Measurements from ENCODE around the gene FAM156A.
"Not testable (repeated sequence)": the region's sequence is repeated elsewhere in the genome, so short reads cannot be mapped to it uniquely, and the experiment has no call there.

The FAM156A gene

GRCh38 chrX:52933213-52933612 is 25.1 kb downstream of the FAM156A start:
- no peak overlapping the region for H3K9ac ChIP-seq (ENCODE audit: low read depth, low read length, poor library complexity)
- H3K4ac ChIP-seq (ENCODE audit: low read length) = no peak overlapping the region
- H2BK5ac ChIP-seq (ENCODE audit: low read length) = no peak overlapping the region
- no peaks in the 10 kb centered on the region for H3K79me1 ChIP-seq (ENCODE audit: low read depth, low read length)
- H3K27me3 ChIP-seq (ENCODE audit: control insufficient read depth in 3 of 3, insufficient read depth in 3 of 3, low read depth in 1 of 3, low read length in 3 of 3) = no peaks in the 10 kb centered on the region
- no peak overlapping the region for H3K4me3 ChIP-seq (ENCODE audit: low read length in 2 of 2)
- no peak overlapping the region for H3K4me2 ChIP-seq (ENCODE audit: insufficient read depth, low read length, poor library complexity, severe bottlenecking)
- WGBS, 2 donors (ENCODE audit: extremely low coverage in 2 of 2, insufficient read length in 2 of 2, insufficient replicate concordance in 1 of 2) = no CpG with 5 or more reads among the region's 2 CpGs
- no peak overlapping the region for H3K18ac ChIP-seq (ENCODE audit: low read length)
- H2BK15ac ChIP-seq (ENCODE audit: low read length) = no peak overlapping the region
- no peak for DNase-seq (ENCODE audit: low spot score)
- no peak overlapping the region for H3K14ac ChIP-seq (ENCODE audit: low read length)
- H2AK5ac ChIP-seq (ENCODE audit: low read depth, low read length) = no peak overlapping the region
- no peaks in the 10 kb centered on the region for H3K4me1 ChIP-seq (ENCODE audit: control insufficient read depth in 2 of 2, insufficient read depth in 1 of 2, low read depth in 1 of 2, low read length in 2 of 2)
- H3K9me3 ChIP-seq (replicated peaks in 1 of 2; ENCODE audit: control insufficient read depth in 2 of 2, insufficient read depth in 1 of 2, low read depth in 1 of 2, low read length in 2 of 2) = no peaks in the 10 kb centered on the region
- H2BK120ac ChIP-seq (ENCODE audit: low read depth, low read length) = no peak overlapping the region
- no peaks in the 10 kb centered on the region for H3K36me3 ChIP-seq (replicated peaks in 1 of 2; ENCODE audit: control insufficient read depth in 2 of 2, insufficient read depth in 2 of 2, low read length in 2 of 2)
- no peak overlapping the region for H3K27ac ChIP-seq (replicated peaks; ENCODE audit: low read length)
- no peak overlapping the region for H2AFZ ChIP-seq (ENCODE audit: low read length)
- no peak overlapping the region for H2BK12ac ChIP-seq (ENCODE audit: low read length)
- H4K91ac ChIP-seq (ENCODE audit: low read depth, low read length, poor library complexity) = no peak overlapping the region
- no peak overlapping the region for H3K23ac ChIP-seq (ENCODE audit: low read depth, low read length, poor library complexity)
- H4K8ac ChIP-seq (ENCODE audit: low read depth, low read length) = no peak overlapping the region

- H2BK12ac ChIP-seq (ENCODE audit: low read length); H3K9me3 ChIP-seq (replicated peaks in 1 of 2; ENCODE audit: control insufficient read depth in 2 of 2, insufficient read depth in 1 of 2, low read depth in 1 of 2, low read length in 2 of 2); H3K4me2 ChIP-seq (ENCODE audit: insufficient read depth, low read length, poor library complexity, severe bottlenecking); H2AK5ac ChIP-seq (ENCODE audit: low read depth, low read length); H3K14ac ChIP-seq (ENCODE audit: low read length); H2BK15ac ChIP-seq (ENCODE audit: low read length); H3K4me1 ChIP-seq (ENCODE audit: control insufficient read depth in 2 of 2, insufficient read depth in 1 of 2, low read depth in 1 of 2, low read length in 2 of 2); H4K8ac ChIP-seq (ENCODE audit: low read depth, low read length); H3K79me1 ChIP-seq (ENCODE audit: low read depth, low read length); H2AFZ ChIP-seq (ENCODE audit: low read length); H2BK120ac ChIP-seq (ENCODE audit: low read depth, low read length); H3K18ac ChIP-seq (ENCODE audit: low read length); H3K36me3 ChIP-seq (replicated peaks in 1 of 2; ENCODE audit: control insufficient read depth in 2 of 2, insufficient read depth in 2 of 2, low read length in 2 of 2); H3K9ac ChIP-seq (ENCODE audit: low read depth, low read length, poor library complexity); H3K4me3 ChIP-seq (ENCODE audit: low read length in 2 of 2); H3K27me3 ChIP-seq (ENCODE audit: control insufficient read depth in 3 of 3, insufficient read depth in 3 of 3, low read depth in 1 of 3, low read length in 3 of 3); DNase-seq (ENCODE audit: low spot score); H3K23ac ChIP-seq (ENCODE audit: low read depth, low read length, poor library complexity); H3K27ac ChIP-seq (replicated peaks; ENCODE audit: low read length); H3K4ac ChIP-seq (ENCODE audit: low read length); H2BK5ac ChIP-seq (ENCODE audit: low read length); H4K91ac ChIP-seq (ENCODE audit: low read depth, low read length, poor library complexity): not testable (repeated sequence)
- no CpG with 5 or more reads among the region's 6 CpGs for WGBS, 2 donors (ENCODE audit: extremely low coverage in 2 of 2, insufficient read length in 2 of 2, insufficient replicate concordance in 1 of 2)
Observed at GRCh38 chrX:52930214-52930613, 28.1 kb downstream of the FAM156A start.

GRCh38 chrX:52923781-52924241 is 34.5 kb downstream of the FAM156A start:
- Histone ChIP-seq H4K8ac (ENCODE audit: low read depth, low read length) (no peak overlapping the region), H3K4me3 (ENCODE audit: low read length in 2 of 2) (no peak overlapping the region), H3K27me3 (ENCODE audit: control insufficient read depth in 3 of 3, insufficient read depth in 3 of 3, low read depth in 1 of 3, low read length in 3 of 3) (no peaks in the 10 kb centered on the region), H3K79me1 (ENCODE audit: low read depth, low read length) (no peaks in the 10 kb centered on the region), H2BK15ac (ENCODE audit: low read length) (no peak overlapping the region), H3K9ac (ENCODE audit: low read depth, low read length, poor library complexity) (no peak overlapping the region), H3K4ac (ENCODE audit: low read length) (no peak overlapping the region), H3K9me3 (replicated peaks in 1 of 2; ENCODE audit: control insufficient read depth in 2 of 2, insufficient read depth in 1 of 2, low read depth in 1 of 2, low read length in 2 of 2) (no peaks in the 10 kb centered on the region), H2AFZ (ENCODE audit: low read length) (peak overlapping the region; percentile 11), H3K18ac (ENCODE audit: low read length) (no peak overlapping the region), H3K27ac (replicated peaks; ENCODE audit: low read length) (no peak overlapping the region), H2AK5ac (ENCODE audit: low read depth, low read length) (no peak overlapping the region), H3K4me1 (ENCODE audit: control insufficient read depth in 2 of 2, insufficient read depth in 1 of 2, low read depth in 1 of 2, low read length in 2 of 2) (peaks cover 3 to 4% of the 10 kb centered on the region in 2 donors), H2BK120ac (ENCODE audit: low read depth, low read length) (no peak overlapping the region), H4K91ac (ENCODE audit: low read depth, low read length, poor library complexity) (no peak overlapping the region), H3K36me3 (replicated peaks in 1 of 2; ENCODE audit: control insufficient read depth in 2 of 2, insufficient read depth in 2 of 2, low read length in 2 of 2) (no peaks in the 10 kb centered on the region), H3K23ac (ENCODE audit: low read depth, low read length, poor library complexity) (no peak overlapping the region), H2BK12ac (ENCODE audit: low read length) (no peak overlapping the region), H3K14ac (ENCODE audit: low read length) (no peak overlapping the region), H2BK5ac (ENCODE audit: low read length) (no peak overlapping the region), H3K4me2 (ENCODE audit: insufficient read depth, low read length, poor library complexity, severe bottlenecking) (no peak overlapping the region)
- WGBS, 2 donors (ENCODE audit: extremely low coverage in 2 of 2, insufficient read length in 2 of 2, insufficient replicate concordance in 1 of 2) = no CpG with 5 or more reads among the region's 4 CpGs
- no peak for DNase-seq (ENCODE audit: low spot score)

- not testable (repeated sequence) for H3K79me1 ChIP-seq (ENCODE audit: low read depth, low read length); DNase-seq (ENCODE audit: low spot score); H3K9me3 ChIP-seq (replicated peaks in 1 of 2; ENCODE audit: control insufficient read depth in 2 of 2, insufficient read depth in 1 of 2, low read depth in 1 of 2, low read length in 2 of 2); H2AK5ac ChIP-seq (ENCODE audit: low read depth, low read length); H2AFZ ChIP-seq (ENCODE audit: low read length); H4K8ac ChIP-seq (ENCODE audit: low read depth, low read length); H2BK120ac ChIP-seq (ENCODE audit: low read depth, low read length); H2BK15ac ChIP-seq (ENCODE audit: low read length); H2BK12ac ChIP-seq (ENCODE audit: low read length); H4K91ac ChIP-seq (ENCODE audit: low read depth, low read length, poor library complexity); H3K14ac ChIP-seq (ENCODE audit: low read length); H3K27me3 ChIP-seq (ENCODE audit: control insufficient read depth in 3 of 3, insufficient read depth in 3 of 3, low read depth in 1 of 3, low read length in 3 of 3); H3K9ac ChIP-seq (ENCODE audit: low read depth, low read length, poor library complexity); H2BK5ac ChIP-seq (ENCODE audit: low read length); H3K18ac ChIP-seq (ENCODE audit: low read length); H3K36me3 ChIP-seq (replicated peaks in 1 of 2; ENCODE audit: control insufficient read depth in 2 of 2, insufficient read depth in 2 of 2, low read length in 2 of 2); H3K4me1 ChIP-seq (ENCODE audit: control insufficient read depth in 2 of 2, insufficient read depth in 1 of 2, low read depth in 1 of 2, low read length in 2 of 2); H3K23ac ChIP-seq (ENCODE audit: low read depth, low read length, poor library complexity); H3K4me2 ChIP-seq (ENCODE audit: insufficient read depth, low read length, poor library complexity, severe bottlenecking); H3K27ac ChIP-seq (replicated peaks; ENCODE audit: low read length); H3K4me3 ChIP-seq (ENCODE audit: low read length in 2 of 2); H3K4ac ChIP-seq (ENCODE audit: low read length)
- WGBS, 2 donors (ENCODE audit: extremely low coverage in 2 of 2, insufficient read length in 2 of 2, insufficient replicate concordance in 1 of 2) = no CpG with 5 or more reads among the region's 3 CpGs
Observed at GRCh38 chrX:52914704-52915103, 43.6 kb downstream of the FAM156A start.

All from neuronal stem cell (in vitro differentiated cells).